ENCODE results near the gene KRTAP10-7.

DNA sequence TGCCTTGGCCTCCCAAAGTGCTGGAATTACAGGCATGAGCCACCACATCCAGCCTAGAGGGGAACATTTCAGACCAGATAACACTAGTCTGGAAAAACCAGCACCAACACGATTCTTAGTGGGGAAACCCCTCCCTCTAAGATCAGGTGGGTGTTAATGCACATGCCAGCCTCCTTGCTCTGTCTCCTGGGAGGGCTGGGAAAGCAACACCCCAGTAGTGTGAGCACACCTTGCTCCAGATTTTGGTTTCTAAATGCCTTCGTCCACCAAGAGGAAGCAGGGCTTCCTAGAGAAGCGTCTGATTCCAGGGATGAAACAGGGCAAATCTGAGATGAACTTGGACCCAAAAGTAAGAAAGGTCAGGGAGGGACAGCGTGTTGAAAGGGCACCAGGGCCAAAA, 29.1 kb upstream of the KRTAP10-7 start:
- TF ChIP-seq CTCF (IDR thresholded peaks at IDR 0.05) (no peak), POLR2A (IDR thresholded peaks at IDR 0.05) (no peak)

Measured in uterus (tissue), 2 donors.